Measurements from ENCODE around the gene APC. TPM values are rescaled to one million over a fixed set of nuclear protein-coding genes. Genes with fewer than 3 reads are reported as not detected.

Gene APC
- total RNA-seq (2022; extraction: Qiagen RNA extraction): 6.1 to 11.2 TPM (median 8.5 TPM) in 5 replicates

GRCh38 chr5:112737463-112738190 lies at the start of gene APC:
APC (plus strand) TSS chr5:112737885; CDS start chr5:112754891, 17,006 bp downstream.

DNA sequence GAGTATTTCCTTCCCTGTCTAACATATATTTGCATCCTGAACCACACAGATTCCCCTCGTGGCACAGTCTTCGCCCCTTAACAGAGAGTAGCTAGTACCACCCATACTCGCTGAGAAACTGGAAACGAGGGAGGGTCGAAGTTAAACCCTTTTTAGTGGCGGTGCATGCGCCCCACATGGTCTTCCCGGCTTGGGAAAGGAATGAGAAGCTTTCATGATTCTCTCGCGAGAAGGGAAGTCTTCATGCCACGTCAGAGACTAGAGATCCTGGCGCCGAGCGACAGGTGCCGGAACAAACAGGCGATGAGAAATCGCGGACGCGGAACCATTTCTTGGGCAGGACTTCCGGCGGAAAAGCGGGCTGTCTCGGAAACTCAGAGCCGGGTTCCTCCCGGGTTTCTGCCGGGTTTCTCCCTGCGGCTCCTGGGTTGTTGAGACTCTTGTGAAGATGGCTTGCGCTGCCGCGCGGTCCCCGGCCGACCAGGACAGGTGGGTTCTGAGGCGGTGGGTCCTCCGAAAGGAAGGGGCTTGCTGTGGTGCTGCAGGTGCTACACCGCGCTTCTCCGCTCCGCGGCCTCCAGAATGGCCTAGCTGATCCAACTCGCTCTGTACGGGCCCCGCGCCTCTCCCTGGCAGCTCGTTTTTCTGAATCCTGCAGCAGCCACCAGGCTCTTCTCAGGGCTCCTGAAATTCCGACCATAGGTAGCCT lies 123.4 kb downstream of the APC start, which contains the start of gene SRP19:
Gene SRP19 (plus strand): TSS at position 359 of the 709 bp plus-strand sequence. CDS start 90 bp downstream, at position 449.

Other genes starting within 250 kb of the APC start
- gene SRP19, start 123.4 kb downstream of the APC start, total RNA-seq (2022; extraction: Qiagen RNA extraction): 71.3 to 85.3 TPM (median 75.9 TPM) in 5 replicates
- 125 to 151 TPM (median 140 TPM) in 5 replicates for gene REEP5, start 184.3 kb downstream of the APC start, total RNA-seq (2022; extraction: Qiagen RNA extraction)
- 8.1 to 13.1 TPM (median 9.8 TPM) in 5 replicates for gene DCP2, start 238.9 kb downstream of the APC start, total RNA-seq (2022; extraction: Qiagen RNA extraction)

All from A549 treated with AZD2906 at 1 μM for 4 hours (cell line).